Dendritic cell treated with granulocyte-macrophage colony-stimulating factor and Interleukin-4, amounts not matched to agents 40 ng/mL and 50 ng/mL, for 4 days (primary cell): Measurements from ENCODE around the gene RAPGEF6.

Source experiments
- H3K27ac Mint-ChIP-seq: one replicate; pipeline ENCODE4 v1.8.0; 2022; ENCODE audit warnings: mild to moderate bottlenecking, mixed read lengths
- H3K27me3 Mint-ChIP-seq: one replicate; pipeline ENCODE4 v1.8.0; 2022; ENCODE audit warnings: mild to moderate bottlenecking, mixed read lengths
- H3K36me3 Mint-ChIP-seq: one replicate; pipeline ENCODE4 v1.8.0; 2022; ENCODE audit warnings: low read depth, mixed read lengths
- H3K4me1 Mint-ChIP-seq: one replicate; pipeline ENCODE4 v1.8.0; 2022; ENCODE audit warnings: low read depth, mixed read lengths
- H3K4me3 Mint-ChIP-seq: one replicate; pipeline ENCODE4 v1.8.0; 2022; ENCODE audit warnings: mild to moderate bottlenecking, moderate library complexity, mixed read lengths
- H3K9me3 Mint-ChIP-seq: one replicate; pipeline ENCODE4 v1.8.0; 2022; ENCODE audit warnings: mixed read lengths
- intact Hi-C: fragments of 100-400 bp; cut with micrococcal nuclease; formaldehyde crosslinking; loops from one replicate; pipeline ENCODE4 v1.15.0; 2022

Gene RAPGEF6

DNA sequence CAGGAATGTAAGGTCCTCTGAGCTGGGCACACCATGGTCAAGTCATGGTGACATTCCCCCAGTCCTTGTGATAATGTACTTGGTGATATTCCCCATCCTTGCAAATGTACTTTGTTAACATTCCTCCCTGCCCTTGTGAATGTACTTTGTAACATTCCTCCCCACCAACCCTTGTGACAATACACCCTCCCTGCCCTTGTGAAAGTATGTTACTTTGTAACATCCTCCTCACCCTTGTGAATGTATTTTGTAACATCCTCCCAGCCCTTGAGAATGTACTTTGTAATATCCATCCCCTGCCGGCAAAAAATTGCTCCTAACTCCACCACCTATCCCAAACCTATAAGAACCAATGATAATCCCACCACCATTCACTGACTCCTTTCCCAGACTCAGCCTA lies 53.3 kb downstream of the RAPGEF6 start:
- intact Hi-C loops: no loop called here
- H3K4me1 Mint-ChIP-seq: no peaks in the 10 kb centered on the region
- no peaks in the 10 kb centered on the region for H3K27me3 Mint-ChIP-seq
- no peak overlapping the region for H3K4me3 Mint-ChIP-seq
- H3K9me3 Mint-ChIP-seq: peaks cover 38% of the 10 kb centered on the region
- H3K36me3 Mint-ChIP-seq: peaks cover 54% of the 10 kb centered on the region
- no peak overlapping the region for H3K27ac Mint-ChIP-seq

GRCh38 chr5:131579917-131580671 lies 54.9 kb downstream of the RAPGEF6 start:
- no peak overlapping the region for H3K4me3 Mint-ChIP-seq
- intact Hi-C loops: no loop called here
- no peaks in the 10 kb centered on the region for H3K4me1 Mint-ChIP-seq
- peaks cover 54% of the 10 kb centered on the region for H3K36me3 Mint-ChIP-seq
- no peak overlapping the region for H3K27ac Mint-ChIP-seq
- peaks cover 38% of the 10 kb centered on the region for H3K9me3 Mint-ChIP-seq
- no peaks in the 10 kb centered on the region for H3K27me3 Mint-ChIP-seq

DNA sequence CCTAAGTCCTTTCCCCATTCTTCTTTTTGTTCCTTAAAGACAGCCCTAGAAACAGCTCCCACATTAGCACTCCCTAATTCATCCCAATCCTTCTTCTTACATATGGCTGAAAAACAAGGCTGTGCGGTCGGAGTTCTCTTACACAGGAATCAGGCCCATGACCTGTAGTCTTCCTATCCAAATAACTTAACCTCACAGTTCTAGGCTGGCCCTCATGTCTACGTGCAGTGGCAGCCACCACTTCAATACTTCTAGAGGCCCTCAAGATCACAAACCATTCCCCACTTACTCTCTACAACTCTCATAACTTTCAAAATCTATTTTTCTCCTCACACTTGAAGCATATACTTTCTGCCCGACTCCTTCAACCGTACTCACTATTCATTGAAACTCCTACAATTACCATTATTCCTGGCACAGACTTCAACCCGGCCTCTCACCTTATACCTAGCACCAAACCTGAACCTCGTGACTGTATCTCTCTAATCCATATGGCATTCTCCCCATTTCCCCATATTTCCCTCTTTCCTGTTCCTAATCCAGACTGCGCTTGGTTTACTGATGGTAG lies 59.3 kb downstream of the RAPGEF6 start:
- intact Hi-C loops: no loop called here
- peaks cover 37% of the 10 kb centered on the region for H3K9me3 Mint-ChIP-seq
- H3K27ac Mint-ChIP-seq: no peak overlapping the region
- no peak overlapping the region for H3K4me3 Mint-ChIP-seq
- no peaks in the 10 kb centered on the region for H3K4me1 Mint-ChIP-seq
- H3K27me3 Mint-ChIP-seq: no peaks in the 10 kb centered on the region
- H3K36me3 Mint-ChIP-seq: peaks cover 45% of the 10 kb centered on the region

GRCh38 chr5:131571669-131572168 lies 63.3 kb downstream of the RAPGEF6 start:
- H3K9me3 Mint-ChIP-seq: peaks cover 15% of the 10 kb centered on the region
- intact Hi-C loops: no loop called here
- no peak overlapping the region for H3K27ac Mint-ChIP-seq
- H3K4me1 Mint-ChIP-seq: no peaks in the 10 kb centered on the region
- H3K36me3 Mint-ChIP-seq: peaks cover 20% of the 10 kb centered on the region
- no peak overlapping the region for H3K4me3 Mint-ChIP-seq
- no peaks in the 10 kb centered on the region for H3K27me3 Mint-ChIP-seq

DNA sequence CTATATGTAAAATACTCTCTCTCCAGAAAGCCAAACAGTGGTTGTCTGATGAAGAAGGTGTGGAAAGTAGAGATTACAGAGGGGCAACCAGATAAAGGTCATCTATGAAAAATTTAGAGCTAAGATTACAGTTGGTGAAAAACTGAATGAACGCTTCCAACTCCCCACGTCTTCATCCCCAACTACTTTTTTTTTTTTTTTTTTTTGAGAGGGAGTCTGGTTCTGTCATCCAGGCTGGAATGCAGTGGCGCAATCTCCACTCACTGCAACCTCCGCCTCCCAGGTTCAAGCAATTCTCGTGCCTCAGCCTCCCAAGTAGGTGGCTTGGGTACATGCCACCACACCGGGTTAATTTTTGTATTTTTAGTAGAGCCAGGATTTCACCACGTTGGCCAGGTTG lies 64.3 kb downstream of the RAPGEF6 start:
- Mint-ChIP-seq H3K4me1 (no peaks in the 10 kb centered on the region), H3K36me3 (peaks cover 20% of the 10 kb centered on the region), H3K4me3 (no peak overlapping the region), H3K27ac (no peak overlapping the region), H3K27me3 (no peaks in the 10 kb centered on the region), H3K9me3 (peaks cover 15% of the 10 kb centered on the region)
- intact Hi-C loops: no loop called here

DNA sequence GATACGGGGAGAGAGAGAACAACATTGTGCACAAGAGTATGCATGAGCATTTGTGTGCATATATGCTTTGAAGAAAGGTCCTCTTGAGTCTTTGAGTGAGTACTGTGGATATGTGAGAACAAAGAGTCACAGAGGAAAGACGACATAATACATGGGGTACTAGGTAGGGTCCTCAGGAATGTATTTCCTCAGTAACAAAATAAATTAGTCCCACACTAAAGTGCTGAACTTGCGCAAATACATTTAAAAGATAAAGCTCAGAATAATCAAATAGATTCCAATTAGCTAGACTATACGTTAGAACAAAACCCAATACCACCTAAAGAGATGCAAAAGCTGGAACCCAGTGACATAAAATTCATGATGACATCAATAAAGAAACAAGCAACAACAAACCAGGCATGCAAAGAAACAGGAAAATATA lies 70.8 kb downstream of the RAPGEF6 start:
- Mint-ChIP-seq H3K4me3 (no peak overlapping the region), H3K27me3 (no peaks in the 10 kb centered on the region), H3K27ac (no peak overlapping the region), H3K4me1 (no peaks in the 10 kb centered on the region), H3K36me3 (peaks cover 13% of the 10 kb centered on the region), H3K9me3 (no peaks in the 10 kb centered on the region)
- intact Hi-C loops: no loop called here

- peaks cover 13% of the 10 kb centered on the region for H3K36me3 Mint-ChIP-seq
- H3K9me3 Mint-ChIP-seq: no peaks in the 10 kb centered on the region
- intact Hi-C loops: no loop called here
- no peak overlapping the region for H3K4me3 Mint-ChIP-seq
- H3K27ac Mint-ChIP-seq: no peak overlapping the region
- H3K4me1 Mint-ChIP-seq: no peaks in the 10 kb centered on the region
- no peaks in the 10 kb centered on the region for H3K27me3 Mint-ChIP-seq
Observed at GRCh38 chr5:131563434-131564228, 71.4 kb downstream of the RAPGEF6 start.

GRCh38 chr5:131550606-131551005 lies 84.4 kb downstream of the RAPGEF6 start:
- Mint-ChIP-seq H3K4me3 (no peak overlapping the region), H3K36me3 (peaks cover 54% of the 10 kb centered on the region), H3K4me1 (no peaks in the 10 kb centered on the region), H3K27me3 (no peaks in the 10 kb centered on the region), H3K27ac (no peak overlapping the region), H3K9me3 (no peaks in the 10 kb centered on the region)
- intact Hi-C loops: no loop called here

DNA sequence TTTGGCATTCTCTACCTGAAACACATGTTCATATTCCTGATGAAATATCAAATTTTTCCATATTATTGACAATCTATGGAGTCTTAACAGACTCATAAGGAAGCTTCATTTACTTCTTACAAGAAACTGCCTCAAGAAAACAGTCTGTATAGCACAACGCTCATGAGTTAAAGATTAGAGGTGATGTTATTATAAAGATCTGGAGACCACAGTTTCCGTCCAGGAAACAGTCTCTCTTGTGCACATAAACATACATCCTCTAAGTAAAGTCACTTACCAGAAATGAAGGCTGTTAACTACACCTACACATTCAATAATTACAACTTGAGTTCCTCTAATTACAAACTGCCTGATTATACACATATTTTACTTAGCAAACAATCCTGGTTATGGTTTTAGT lies 86.9 kb downstream of the RAPGEF6 start:
- H3K36me3 Mint-ChIP-seq: peaks cover 55% of the 10 kb centered on the region
- no peak overlapping the region for H3K4me3 Mint-ChIP-seq
- no peaks in the 10 kb centered on the region for H3K27me3 Mint-ChIP-seq
- no peaks in the 10 kb centered on the region for H3K9me3 Mint-ChIP-seq
- intact Hi-C loops: no loop called here
- H3K27ac Mint-ChIP-seq: no peak overlapping the region
- no peaks in the 10 kb centered on the region for H3K4me1 Mint-ChIP-seq

DNA sequence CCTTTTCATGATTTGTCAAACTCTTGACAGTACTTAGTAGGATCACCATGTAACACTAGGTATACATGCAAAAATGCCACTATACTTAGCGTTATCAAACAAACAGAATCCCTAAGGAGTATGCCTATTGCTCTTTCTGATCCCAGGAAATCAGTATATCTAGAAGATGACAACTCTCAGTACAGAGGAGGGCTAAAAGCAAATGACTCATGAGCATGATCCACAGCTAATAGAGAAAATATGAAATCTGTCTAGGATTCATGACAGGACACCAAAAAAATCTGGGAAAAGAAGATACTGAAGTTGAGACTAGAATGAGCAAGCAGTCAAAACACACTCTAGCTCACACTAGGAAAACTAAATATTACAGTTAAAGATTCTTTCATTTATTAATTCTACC lies 89.2 kb downstream of the RAPGEF6 start:
- H3K27ac Mint-ChIP-seq: no peak overlapping the region
- H3K36me3 Mint-ChIP-seq: peaks cover 56% of the 10 kb centered on the region
- no peak overlapping the region for H3K4me3 Mint-ChIP-seq
- no peaks in the 10 kb centered on the region for H3K27me3 Mint-ChIP-seq
- no peaks in the 10 kb centered on the region for H3K4me1 Mint-ChIP-seq
- no peaks in the 10 kb centered on the region for H3K9me3 Mint-ChIP-seq
- intact Hi-C loops: no loop called here

GRCh38 chr5:131542723-131543122 lies 92.3 kb downstream of the RAPGEF6 start:
- H3K27me3 Mint-ChIP-seq: no peaks in the 10 kb centered on the region
- H3K27ac Mint-ChIP-seq: no peak overlapping the region
- H3K4me3 Mint-ChIP-seq: no peak overlapping the region
- H3K36me3 Mint-ChIP-seq: peaks cover 59% of the 10 kb centered on the region
- no peaks in the 10 kb centered on the region for H3K9me3 Mint-ChIP-seq
- intact Hi-C loops: no loop called here
- H3K4me1 Mint-ChIP-seq: peaks cover 5% of the 10 kb centered on the region

GRCh38 chr5:131541762-131542161 lies 93.3 kb downstream of the RAPGEF6 start:
- peaks cover 9% of the 10 kb centered on the region for H3K4me1 Mint-ChIP-seq
- no peak overlapping the region for H3K27ac Mint-ChIP-seq
- no peaks in the 10 kb centered on the region for H3K27me3 Mint-ChIP-seq
- H3K4me3 Mint-ChIP-seq: no peak overlapping the region
- peaks cover 51% of the 10 kb centered on the region for H3K36me3 Mint-ChIP-seq
- no peaks in the 10 kb centered on the region for H3K9me3 Mint-ChIP-seq
- intact Hi-C loops: no loop called here

DNA sequence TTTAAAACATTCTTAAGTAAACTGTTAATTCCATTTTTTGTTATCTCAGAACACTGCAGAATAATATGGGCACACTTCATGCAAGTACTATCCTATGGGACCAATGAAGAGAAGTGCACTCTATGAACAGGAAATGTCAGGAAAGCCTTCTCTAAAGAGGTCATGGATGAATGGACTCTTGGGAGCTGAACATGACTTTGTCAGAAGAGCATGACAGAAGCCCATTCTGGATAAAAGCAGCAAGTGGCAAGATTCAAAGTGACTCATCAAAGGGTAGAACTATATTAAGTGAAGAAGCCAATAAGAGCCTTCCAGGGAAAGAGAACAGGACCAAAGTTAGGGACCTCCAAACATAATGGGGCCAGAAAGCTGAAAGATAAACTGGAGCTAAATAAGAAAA lies 94.0 kb downstream of the RAPGEF6 start:
- Mint-ChIP-seq H3K27me3 (no peaks in the 10 kb centered on the region), H3K4me3 (no peak overlapping the region), H3K27ac (no peak overlapping the region), H3K9me3 (no peaks in the 10 kb centered on the region), H3K4me1 (peaks cover 16% of the 10 kb centered on the region), H3K36me3 (peaks cover 50% of the 10 kb centered on the region)
- intact Hi-C loops: no loop called here

DNA sequence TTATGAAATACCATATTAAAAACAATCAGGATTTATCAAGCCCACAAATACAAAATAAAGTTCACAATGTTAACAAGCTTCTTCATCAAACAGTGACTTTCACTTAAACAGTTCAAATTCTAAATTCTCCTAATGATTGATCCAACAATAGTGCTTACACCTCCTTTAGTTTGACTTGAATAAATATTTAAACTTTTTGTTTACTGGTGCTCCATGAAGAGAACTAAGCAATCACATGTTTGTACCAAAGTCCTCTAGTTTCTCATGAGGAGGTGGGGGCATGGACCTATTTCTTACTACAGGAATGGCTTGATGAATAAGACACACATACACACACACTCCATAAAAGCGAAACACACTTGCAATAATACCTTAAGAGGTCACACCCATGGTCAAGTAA lies 95.8 kb downstream of the RAPGEF6 start:
- Mint-ChIP-seq H3K9me3 (no peaks in the 10 kb centered on the region), H3K36me3 (peaks cover 36% of the 10 kb centered on the region), H3K4me1 (peaks cover 17% of the 10 kb centered on the region), H3K4me3 (no peak overlapping the region), H3K27ac (no peak overlapping the region), H3K27me3 (no peaks in the 10 kb centered on the region)
- intact Hi-C loops: no loop called here
